ENCODE results near the gene MCOLN1.
A peak's percentile ranks its signal among the peaks of the same experiment; 100 is the strongest.

Gene MCOLN1

DNA sequence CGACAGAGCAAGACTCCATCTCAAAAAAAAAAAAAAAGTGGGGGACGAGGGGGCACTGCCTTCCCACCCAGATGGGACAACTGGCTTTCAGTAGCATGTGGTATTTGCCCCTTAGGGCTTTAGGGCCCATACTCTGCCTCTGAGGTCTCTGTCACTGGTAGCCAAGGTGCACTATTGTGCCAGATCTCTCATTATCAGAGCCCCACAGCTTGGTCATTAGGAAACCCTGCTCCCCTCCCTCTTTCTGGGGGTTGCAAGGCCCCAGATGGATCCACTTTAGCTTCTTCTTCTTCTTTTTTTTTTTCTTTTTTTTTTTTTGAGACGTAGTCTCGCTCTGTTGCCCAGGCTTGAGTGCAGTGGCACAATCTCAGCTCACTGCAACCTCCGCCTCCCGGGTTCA lies 17.7 kb upstream of the MCOLN1 start:
- no peak for DNase-seq (ENCODE audit: low spot score)

GRCh38 chr19:7505288-7505681 lies 17.1 kb upstream of the MCOLN1 start:
- DNase-seq (ENCODE audit: low spot score): no peak

- DNase-seq (ENCODE audit: low spot score): peak; percentile 76
These were observed 16.6 kb upstream of the MCOLN1 start for GRCh38 chr19:7505682-7506384.

- peak; percentile 72 for DNase-seq (ENCODE audit: low spot score)
These were observed 15.8 kb upstream of the MCOLN1 start for GRCh38 chr19:7506385-7507328.

- peak; percentile 92 for DNase-seq (ENCODE audit: low spot score)
These were observed 14.5 kb upstream of the MCOLN1 start for GRCh38 chr19:7507884-7508283.

DNA sequence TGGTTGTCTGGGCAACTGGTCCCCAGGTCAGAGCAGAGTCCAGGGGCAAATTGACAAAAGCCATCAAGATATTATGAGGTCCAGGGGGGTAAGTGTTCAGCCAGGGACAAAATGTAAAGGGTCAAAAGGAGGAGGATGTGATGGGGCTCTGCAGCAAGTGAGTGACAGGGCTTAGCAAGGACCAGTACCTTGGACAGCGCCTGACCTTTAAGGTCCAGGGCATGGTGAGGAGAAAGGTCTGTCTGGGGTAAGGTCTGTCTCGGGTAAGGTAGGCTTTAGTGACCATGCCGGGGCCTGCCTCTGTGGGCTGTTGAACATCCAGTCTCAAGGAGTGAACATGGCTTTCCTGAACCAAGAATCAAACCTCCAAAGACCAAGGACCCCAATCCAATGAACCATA lies 12.8 kb upstream of the MCOLN1 start:
- no peak for DNase-seq (ENCODE audit: low spot score)

- DNase-seq (ENCODE audit: low spot score): no peak
These were observed 10.0 kb upstream of the MCOLN1 start for GRCh38 chr19:7512400-7512851.

DNA sequence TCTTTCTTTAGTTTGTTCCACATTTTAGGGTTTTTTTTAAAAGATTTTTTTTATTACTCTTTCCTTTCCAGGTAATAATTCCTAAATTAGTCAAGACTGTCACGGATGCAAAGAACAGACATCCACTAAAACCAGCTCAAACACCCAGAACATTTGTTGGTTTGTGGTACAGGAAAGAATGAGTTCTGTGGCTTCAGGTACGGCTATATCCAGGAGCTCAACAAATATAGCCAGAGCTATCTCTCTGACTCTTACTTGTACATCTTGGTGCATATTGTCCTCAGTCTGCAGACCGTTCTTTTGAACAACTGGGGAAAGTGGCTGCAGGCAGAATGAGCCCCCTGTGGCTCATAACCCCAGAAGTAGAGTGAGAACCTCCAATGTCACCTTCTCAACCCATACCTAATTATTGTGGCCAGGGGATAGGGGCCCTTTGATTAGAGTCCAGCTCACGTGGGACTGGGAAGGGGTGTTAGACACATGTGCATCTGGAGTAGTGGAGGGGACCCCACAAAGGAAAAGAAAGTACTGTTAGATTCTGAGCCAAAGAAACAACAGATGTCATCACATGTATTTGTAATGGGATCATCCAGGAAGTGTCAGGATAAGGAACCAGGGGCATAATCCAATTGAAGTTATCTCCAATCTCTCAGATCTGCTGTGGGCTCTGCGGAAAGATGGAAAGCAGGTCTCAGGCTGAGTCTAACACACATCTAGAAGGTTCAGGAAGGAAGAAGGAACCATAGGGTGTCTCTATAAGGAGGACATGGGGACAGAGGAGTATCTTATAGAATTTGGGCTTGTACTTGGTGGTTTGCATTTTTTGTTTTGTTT lies 8.4 kb upstream of the MCOLN1 start:
- no peak for DNase-seq (ENCODE audit: low spot score)

DNA sequence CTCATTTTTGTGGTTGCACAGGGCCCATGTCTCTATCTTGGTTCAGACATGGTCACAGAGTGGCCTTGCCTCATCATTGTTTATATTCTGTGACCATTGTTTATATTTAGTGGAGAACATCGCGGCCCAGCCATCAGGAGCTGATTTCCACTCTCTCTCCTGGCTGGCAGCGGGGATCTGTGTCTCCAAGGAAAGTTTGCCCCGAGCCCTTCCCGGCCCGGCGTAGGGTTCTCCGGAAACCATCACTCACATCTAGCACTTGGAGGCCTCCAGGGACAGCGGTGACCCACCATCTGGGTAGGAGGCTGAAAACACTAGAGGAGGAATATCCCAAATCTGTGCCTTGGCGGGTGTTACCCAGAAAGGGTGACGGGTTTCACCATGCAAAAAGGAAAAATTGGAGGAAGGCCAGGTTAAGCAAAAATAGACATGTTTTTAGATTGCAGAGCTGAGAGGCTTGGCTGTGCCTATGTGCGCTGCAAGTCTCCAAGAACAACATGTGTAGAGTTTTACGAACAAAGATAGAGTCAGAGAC lies 7.2 kb upstream of the MCOLN1 start:
- no peak for DNase-seq (ENCODE audit: low spot score)

DNA sequence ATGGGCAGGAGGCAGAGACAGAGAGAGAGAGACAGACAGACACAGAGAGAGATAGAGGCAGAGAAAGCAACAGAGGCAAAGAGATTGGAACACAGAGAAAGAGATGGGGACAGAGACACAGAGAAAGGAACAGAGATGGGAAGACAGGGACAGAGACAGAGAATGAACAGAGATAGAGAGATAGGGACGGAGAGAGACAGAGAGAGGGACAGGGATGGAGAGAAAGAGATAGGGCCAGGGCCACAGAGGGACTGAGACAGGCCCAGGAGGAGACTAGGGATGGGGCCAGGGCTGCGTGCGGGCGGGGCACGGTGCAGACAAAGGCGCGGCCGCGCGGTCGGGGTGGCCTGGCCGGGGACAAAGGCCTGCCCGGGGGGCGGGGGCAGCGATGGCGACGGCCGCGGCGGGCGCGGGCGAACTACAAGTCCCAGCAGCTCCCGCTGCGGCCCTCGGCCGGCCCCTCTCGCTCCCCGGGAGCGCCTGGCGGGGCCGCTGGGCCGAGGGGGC lies 6.7 kb upstream of the MCOLN1 start, which contains the start of gene ZNF358:
Gene ZNF358 (plus strand): TSS at position 459 of the 507 bp plus-strand sequence. CDS start 3,140 bp downstream, outside the sequence.
- DNase-seq (ENCODE audit: low spot score): peak; percentile 95

DNA sequence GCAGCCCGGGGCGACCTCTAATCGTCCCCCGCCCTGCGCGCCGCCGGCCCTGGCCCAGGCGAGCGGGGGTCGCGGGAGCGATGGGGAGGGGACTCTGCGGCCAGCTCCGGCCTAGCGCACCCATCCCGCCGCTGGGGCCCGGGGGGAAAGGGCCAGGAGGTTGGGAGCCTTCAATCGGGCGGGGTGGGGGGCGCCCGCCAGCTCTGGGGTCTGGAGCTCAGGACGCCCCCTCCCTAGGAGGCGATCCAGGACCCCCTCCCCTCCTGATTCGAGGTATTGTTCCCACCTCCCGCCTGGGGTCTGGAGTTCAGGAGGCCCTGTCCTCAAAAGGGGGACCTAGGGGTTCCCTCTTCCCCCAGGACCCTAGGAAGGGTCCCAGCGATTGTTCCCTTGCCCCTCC lies 6.1 kb upstream of the MCOLN1 start:
- DNase-seq (ENCODE audit: low spot score): peak; percentile 43

DNA sequence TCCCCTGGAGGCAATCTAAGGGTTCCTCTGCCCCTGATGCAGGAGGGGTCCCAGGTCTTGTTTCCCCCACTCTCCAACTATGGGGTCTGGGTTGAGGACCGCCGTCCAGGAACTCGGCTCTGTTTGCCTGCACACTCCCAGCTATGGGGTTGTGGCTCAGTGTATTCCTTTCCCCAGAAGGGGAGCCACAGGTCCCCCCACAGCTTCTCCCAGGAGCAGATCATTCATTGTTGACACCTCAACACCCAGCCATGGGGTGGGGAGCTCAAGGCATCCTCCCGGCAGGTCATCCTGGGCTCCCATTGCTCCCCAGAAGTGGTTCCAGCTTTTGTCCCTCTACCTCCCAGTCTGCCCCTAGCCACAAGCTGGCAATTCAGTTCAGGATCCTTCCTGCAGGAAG lies 5.5 kb upstream of the MCOLN1 start:
- DNase-seq (ENCODE audit: low spot score): no peak

- no peak for DNase-seq (ENCODE audit: low spot score)
These were observed 2.9 kb upstream of the MCOLN1 start for GRCh38 chr19:7519361-7520130.

DNA sequence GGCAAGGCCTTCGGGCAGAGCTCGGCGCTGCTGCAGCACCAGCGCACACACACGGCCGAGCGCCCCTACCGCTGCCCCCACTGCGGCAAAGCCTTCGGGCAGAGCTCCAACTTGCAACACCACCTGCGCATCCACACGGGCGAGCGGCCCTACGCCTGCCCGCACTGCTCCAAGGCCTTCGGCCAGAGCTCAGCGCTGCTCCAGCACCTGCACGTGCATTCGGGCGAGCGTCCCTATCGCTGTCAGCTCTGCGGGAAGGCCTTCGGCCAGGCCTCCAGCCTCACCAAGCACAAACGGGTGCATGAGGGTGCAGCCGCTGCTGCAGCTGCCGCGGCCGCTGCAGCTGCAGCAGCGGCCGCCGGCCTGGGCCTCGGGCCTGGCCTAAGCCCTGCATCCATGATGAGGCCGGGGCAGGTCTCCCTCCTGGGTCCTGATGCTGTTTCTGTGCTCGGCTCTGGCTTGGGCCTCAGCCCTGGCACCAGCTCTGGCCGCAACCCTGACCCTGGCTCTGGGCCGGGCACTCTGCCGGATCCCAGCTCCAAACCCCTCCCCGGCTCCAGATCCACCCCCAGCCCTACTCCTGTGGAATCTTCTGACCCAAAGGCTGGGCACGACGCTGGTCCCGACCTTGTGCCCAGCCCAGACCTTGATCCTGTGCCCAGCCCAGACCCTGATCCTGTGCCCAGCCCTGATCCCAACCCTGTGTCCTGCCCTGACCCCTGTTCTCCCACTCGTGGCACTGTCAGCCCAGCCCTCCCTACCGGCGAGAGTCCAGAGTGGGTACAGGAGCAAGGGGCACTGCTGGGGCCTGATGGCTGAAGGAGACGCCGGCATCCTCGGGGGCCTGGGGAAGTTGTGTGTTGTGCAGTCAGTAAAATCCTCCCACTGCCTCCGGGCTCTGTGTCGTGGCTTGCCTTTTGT lies 2.0 kb upstream of the MCOLN1 start:
- no peak for DNase-seq (ENCODE audit: low spot score)

DNA sequence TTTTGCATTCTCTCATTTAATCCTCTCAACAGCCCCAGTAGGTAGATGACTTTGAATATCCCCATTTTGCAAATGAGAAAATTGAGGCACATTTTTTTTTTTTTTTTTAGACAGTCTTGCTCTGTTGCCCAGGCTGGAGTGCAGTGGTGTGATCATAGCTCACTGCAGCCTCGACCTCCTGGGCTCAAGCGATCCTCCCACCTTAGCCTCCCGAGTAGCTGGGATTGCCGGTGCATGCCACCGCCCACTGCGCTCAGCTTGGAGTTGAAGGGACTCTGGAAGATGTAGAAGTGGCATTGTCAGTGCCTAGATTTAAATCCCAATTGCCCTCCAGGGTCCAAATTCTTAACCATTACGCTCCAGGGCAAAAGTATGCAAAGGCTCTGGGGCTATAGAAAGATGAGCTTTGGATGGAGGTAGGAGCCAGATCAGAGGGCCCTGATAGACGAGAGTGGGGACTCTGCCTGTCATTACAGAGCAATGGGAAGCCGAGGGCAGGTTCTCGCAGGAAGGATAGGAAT lies 813 bp upstream of the MCOLN1 start:
- no peak for DNase-seq (ENCODE audit: low spot score)

DNA sequence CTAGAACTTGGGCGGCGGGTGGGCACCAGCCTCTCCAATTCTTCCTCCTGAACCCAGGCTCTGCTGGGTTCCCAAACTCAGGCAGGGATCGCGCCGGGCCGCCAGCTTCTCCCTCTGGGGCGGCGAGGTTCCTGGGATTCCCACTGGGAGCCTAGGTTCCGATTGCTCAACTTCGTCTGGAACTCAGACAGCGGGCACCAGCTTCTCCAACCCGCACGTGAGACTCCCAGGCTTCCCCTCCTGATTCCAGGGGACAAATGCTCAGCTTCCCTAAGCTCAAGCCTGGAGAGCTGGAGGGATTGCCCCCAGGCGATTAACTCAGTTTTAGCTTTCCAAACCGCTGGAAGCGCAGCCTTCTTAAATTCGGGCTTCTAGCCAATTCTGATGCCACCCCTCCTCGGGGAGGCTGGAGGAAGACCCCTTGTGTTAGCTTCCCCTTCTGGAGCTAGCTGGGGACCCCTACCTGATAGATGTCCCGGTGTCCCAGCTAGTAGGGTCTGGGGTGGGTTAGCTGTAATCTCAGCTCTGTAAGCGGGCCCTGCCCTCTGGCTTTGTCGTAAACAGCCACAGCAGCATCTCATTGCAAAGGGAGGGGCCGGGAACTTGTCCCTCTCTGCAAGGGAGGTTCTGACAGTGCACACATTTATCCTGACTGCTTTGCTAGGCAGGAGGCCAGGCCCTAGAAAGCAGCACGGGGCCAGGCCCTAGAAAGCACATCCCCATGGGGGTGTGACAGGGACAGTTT lies 671 bp downstream of the MCOLN1 start:
- DNase-seq (ENCODE audit: low spot score): peak; percentile 45

- DNase-seq (ENCODE audit: low spot score): no peak
These were observed 2.1 kb downstream of the MCOLN1 start for GRCh38 chr19:7524523-7524922.

- DNase-seq (ENCODE audit: low spot score): no peak
These were observed 2.7 kb downstream of the MCOLN1 start for GRCh38 chr19:7524992-7525739.

All from AG20443 (cell line).